Dermis blood vessel endothelial cell (primary cell): ENCODE measurements around the gene NR5A1. TPM values are rescaled to one million over a fixed set of nuclear protein-coding genes. Genes with fewer than 3 reads are reported as not detected.

Source experiments
- DNase-seq: peaks from one replicate; pipeline ENCODE4 v3.0.0; 2010
- total RNA-seq: library from RNA; depleted of rRNA; stranded (reverse); fragments of >200 nt; gene quantifications from 2 replicates; pipeline ENCODE4 v1.2.3, GENCODE V29; 2014

Gene NR5A1
- total RNA-seq, 1 donor from 2014 or later, result not detected

GRCh38 chr9:124498040-124498439, 9.2 kb downstream of the NR5A1 start:
- DNase-seq, result no peak

GRCh38 chr9:124497441-124497840, 9.8 kb downstream of the NR5A1 start:
- no peak for DNase-seq

GRCh38 chr9:124496463-124496862, 10.7 kb downstream of the NR5A1 start:
- DNase-seq, result no peak

GRCh38 chr9:124496075-124496449, 11.1 kb downstream of the NR5A1 start:
- DNase-seq, result no peak

GRCh38 chr9:124495126-124496074, 11.8 kb downstream of the NR5A1 start:
- no peak for DNase-seq

GRCh38 chr9:124493794-124494479, 13.3 kb downstream of the NR5A1 start:
- no peak for DNase-seq

- DNase-seq, result no peak
These were observed 14.0 kb downstream of the NR5A1 start for GRCh38 chr9:124493218-124493617.

- DNase-seq, result no peak
These were observed 14.4 kb downstream of the NR5A1 start for GRCh38 chr9:124492818-124493217.

- no peak for DNase-seq
These were observed 15.9 kb downstream of the NR5A1 start for GRCh38 chr9:124491049-124491975.

GRCh38 chr9:124490004-124490403, 17.2 kb downstream of the NR5A1 start:
- no peak for DNase-seq

- DNase-seq, result no peak
These were observed 18.0 kb downstream of the NR5A1 start for GRCh38 chr9:124489222-124489621.

GRCh38 chr9:124488641-124489210, 18.5 kb downstream of the NR5A1 start:
- DNase-seq, result no peak

GRCh38 chr9:124487260-124488182, 19.7 kb downstream of the NR5A1 start:
- no peak for DNase-seq

- DNase-seq, result no peak
These were observed 20.4 kb downstream of the NR5A1 start for GRCh38 chr9:124486778-124487259.

- DNase-seq, result no peak
These were observed 21.3 kb downstream of the NR5A1 start for GRCh38 chr9:124485936-124486335.

GRCh38 chr9:124485201-124485600, 22.0 kb downstream of the NR5A1 start:
- no peak for DNase-seq

- no peak for DNase-seq
These were observed 23.7 kb downstream of the NR5A1 start for GRCh38 chr9:124483481-124483880.

GRCh38 chr9:124482431-124483031, 24.7 kb downstream of the NR5A1 start:
- no peak for DNase-seq

GRCh38 chr9:124481115-124481514, 26.1 kb downstream of the NR5A1 start:
- DNase-seq, result no peak

- DNase-seq, result peak; percentile 51
These were observed 26.6 kb downstream of the NR5A1 start for GRCh38 chr9:124480621-124480981.
